ENCODE results near the gene NOLC1. TPM values are rescaled to one million over a fixed set of nuclear protein-coding genes. Genes with fewer than 3 reads are reported as not detected.

NOLC1 gene
- total RNA-seq, 1 experiment from 2014 or later: 168 TPM

DNA sequence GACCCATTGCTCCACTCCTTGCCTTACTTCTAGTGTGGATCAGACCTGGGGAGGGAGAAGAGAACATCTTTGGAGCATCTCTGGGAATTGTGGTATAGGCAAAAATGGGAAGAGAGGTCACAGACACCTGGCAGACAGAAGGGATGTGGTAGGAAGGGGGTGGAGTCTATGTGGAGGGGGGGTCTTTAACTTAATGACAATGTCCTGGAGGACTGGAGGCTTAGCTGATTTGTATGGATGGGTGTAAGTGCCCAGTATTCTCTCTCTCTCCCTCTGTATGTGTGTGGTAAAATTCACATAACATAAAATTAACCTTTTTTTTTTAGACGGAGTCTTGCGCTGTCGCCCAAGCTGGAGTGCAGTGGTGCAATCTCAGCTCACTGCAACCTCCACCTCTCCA is 29.0 kb upstream of the NOLC1 start:
- no peak for DNase-seq (ENCODE audit: unreplicated experiment)
- CTCF ChIA-PET: interaction anchor here (0.6 to 1.4 kb wide), 3 partner anchors 9 to 176 kb away, joined by 3 to 6 read pairs (median 5); no protein-coding TSS in a partner anchor
- intact Hi-C loops (cut with micrococcal nuclease): no loop called here
- no peak overlapping the region for H3K27ac Mint-ChIP-seq (ENCODE audit: low read depth, unreplicated experiment)
- POLR2A ChIA-PET: interaction anchor here (0.7 to 1.8 kb wide), 3 partner anchors 29 to 298 kb away, joined by 3 to 6 read pairs (median 5); partner anchors contain the start of genes FBXL15 and NOLC1
- H3K4me1 Mint-ChIP-seq (ENCODE audit: insufficient read depth, unreplicated experiment): peaks cover 21% of the 10 kb centered on the region
- no peak overlapping the region for H3K4me3 Mint-ChIP-seq (ENCODE audit: unreplicated experiment)
- no peaks in the 10 kb centered on the region for H3K27me3 Mint-ChIP-seq (ENCODE audit: insufficient read depth, unreplicated experiment)
- no peak for TF ChIP-seq CTCF (IDR thresholded peaks at IDR 0.05; ENCODE audit: unreplicated experiment)
- no peaks in the 10 kb centered on the region for H3K9me3 Mint-ChIP-seq (ENCODE audit: unreplicated experiment)
- BruUV-seq (replicated peaks): no TSS peak
- no peaks in the 10 kb centered on the region for H3K36me3 Mint-ChIP-seq (ENCODE audit: insufficient read depth, unreplicated experiment)

GRCh38 chr10:102131286-102132170 is 20.7 kb upstream of the NOLC1 start:
- intact Hi-C loops (cut with micrococcal nuclease): loop anchor here (1.0 kb wide), 2 partner anchors 21 to 66 kb away; partner anchors contain the start of genes HPS6 and NOLC1
- BruUV-seq (replicated peaks): no TSS peak
- Mint-ChIP-seq H3K27ac (ENCODE audit: low read depth, unreplicated experiment) (no peak overlapping the region), H3K27me3 (ENCODE audit: insufficient read depth, unreplicated experiment) (no peaks in the 10 kb centered on the region), H3K9me3 (ENCODE audit: unreplicated experiment) (no peaks in the 10 kb centered on the region), H3K36me3 (ENCODE audit: insufficient read depth, unreplicated experiment) (peaks cover 18% of the 10 kb centered on the region), H3K4me1 (ENCODE audit: insufficient read depth, unreplicated experiment) (peaks cover 30% of the 10 kb centered on the region), H3K4me3 (ENCODE audit: unreplicated experiment) (no peak overlapping the region)
- TF ChIP-seq CTCF (IDR thresholded peaks at IDR 0.05; ENCODE audit: unreplicated experiment): no peak
- CTCF ChIA-PET: interaction anchor here (0.6 to 1.5 kb wide), 16 partner anchors 8 to 571 kb away, joined by 3 to 6 read pairs (median 4); partner anchors contain the start of gene HPS6
- DNase-seq (ENCODE audit: unreplicated experiment): peak; percentile 55
- POLR2A ChIA-PET: interaction anchor here (0.7 to 2.7 kb wide), 18 partner anchors 10 to 313 kb away, joined by 3 to 12 read pairs (median 4); partner anchors contain the start of gene CUEDC2

DNA sequence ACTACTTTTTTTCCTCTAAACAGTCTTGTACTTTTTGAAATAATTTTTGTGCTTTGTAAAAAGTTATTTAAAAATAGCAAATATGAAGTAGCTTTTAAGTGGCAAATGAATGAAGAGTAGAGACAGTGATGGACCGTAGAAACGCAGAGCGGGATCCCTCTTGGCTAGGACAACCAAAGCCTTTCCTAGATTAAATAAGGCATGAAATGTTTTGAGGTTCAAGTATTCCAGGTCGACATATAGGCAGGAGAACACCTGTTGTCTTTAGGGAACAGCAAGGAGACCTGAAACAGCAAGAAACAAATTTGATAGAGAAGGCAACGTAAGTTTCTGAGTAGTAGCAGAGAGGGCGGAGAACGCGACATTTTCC is 20.0 kb upstream of the NOLC1 start:
- peaks cover 21% of the 10 kb centered on the region for H3K36me3 Mint-ChIP-seq (ENCODE audit: insufficient read depth, unreplicated experiment)
- peaks cover 36% of the 10 kb centered on the region for H3K4me1 Mint-ChIP-seq (ENCODE audit: insufficient read depth, unreplicated experiment)
- no TSS peak for BruUV-seq (replicated peaks)
- intact Hi-C loops (cut with micrococcal nuclease): loop anchor here (1.0 kb wide), 2 partner anchors 20 to 67 kb away; partner anchors contain the start of genes HPS6 and NOLC1
- peak overlapping the region; percentile 93 for H3K4me3 Mint-ChIP-seq (ENCODE audit: unreplicated experiment)
- H3K27ac Mint-ChIP-seq (ENCODE audit: low read depth, unreplicated experiment): peak overlapping the region; percentile 96
- H3K9me3 Mint-ChIP-seq (ENCODE audit: unreplicated experiment): no peaks in the 10 kb centered on the region
- ChIA-PET CTCF (interaction anchor here (0.6 to 1.5 kb wide), 14 partner anchors 9 to 512 kb away, joined by 3 to 6 read pairs (median 4); partner anchors contain the start of genes HPS6 and TRIM8), POLR2A (interaction anchor here (0.5 to 2.7 kb wide), 21 partner anchors 8 to 325 kb away, joined by 3 to 12 read pairs (median 4); partner anchors contain the start of gene CUEDC2)
- no peak for DNase-seq (ENCODE audit: unreplicated experiment)
- TF ChIP-seq CTCF (IDR thresholded peaks at IDR 0.05; ENCODE audit: unreplicated experiment): no peak
- no peaks in the 10 kb centered on the region for H3K27me3 Mint-ChIP-seq (ENCODE audit: insufficient read depth, unreplicated experiment)

All from MCF 10A (cell line).